A549 treated with AZD2906 at 1 μM for 4 hours (cell line): Measurements from ENCODE around the gene KCNA5. TPM values are rescaled to one million over a fixed set of nuclear protein-coding genes. Genes with fewer than 3 reads are reported as not detected.

Experiments
- total RNA-seq: library from RNA; stranded (reverse); fragments of 200-300 nt; extraction: Qiagen RNA extraction; gene quantifications from 5 replicates; pipeline ENCODE4 v1.2.3, GENCODE V29; 2022

KCNA5 gene
- total RNA-seq: 0.03 TPM in 1 of 5 replicates, not detected in the others

DNA sequence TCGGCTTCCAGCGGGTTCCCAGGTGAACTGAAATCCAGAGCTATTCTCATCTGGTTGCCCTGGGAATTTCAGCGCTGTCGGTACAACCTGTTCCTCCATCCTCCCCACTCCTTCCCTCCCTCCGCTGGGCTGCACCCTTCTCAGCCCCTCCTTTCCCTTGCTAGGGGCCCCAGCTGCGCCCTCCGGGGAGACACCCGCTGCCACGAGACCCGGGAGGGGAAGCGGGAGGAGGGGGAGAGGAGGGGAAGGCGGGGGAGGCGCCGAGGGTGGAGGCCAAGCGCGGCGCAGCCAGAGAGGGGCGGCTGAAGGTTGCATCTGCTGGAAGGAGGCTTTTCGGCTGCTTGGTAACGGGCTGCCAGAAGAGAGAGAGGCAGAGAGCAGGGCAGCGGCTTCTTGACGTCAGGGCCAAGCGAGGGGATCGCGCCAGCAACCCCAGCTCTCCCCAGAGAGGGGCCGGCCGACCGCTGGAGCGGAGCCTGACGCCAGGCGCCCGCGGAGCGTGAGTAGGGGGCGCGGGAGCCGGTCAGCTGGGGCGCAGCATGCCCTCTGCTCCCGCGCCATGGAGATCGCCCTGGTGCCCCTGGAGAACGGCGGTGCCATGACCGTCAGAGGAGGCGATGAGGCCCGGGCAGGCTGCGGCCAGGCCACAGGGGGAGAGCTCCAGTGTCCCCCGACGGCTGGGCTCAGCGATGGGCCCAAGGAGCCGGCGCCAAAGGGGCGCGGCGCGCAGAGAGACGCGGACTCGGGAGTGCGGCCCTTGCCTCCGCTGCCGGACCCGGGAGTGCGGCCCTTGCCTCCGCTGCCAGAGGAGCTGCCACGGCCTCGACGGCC, at the start of gene KCNA5:
Gene KCNA5 (plus strand): TSS at position 291 of the 831 bp plus-strand sequence. CDS start 269 bp downstream, at position 560.

Other genes starting within 250 kb of the KCNA5 start
- not detected in 5 replicates for gene KCNA1, start 134.0 kb upstream of the KCNA5 start, total RNA-seq